Measurements from ENCODE around the gene GMFB. TPM values are rescaled to one million over a fixed set of nuclear protein-coding genes. Genes with fewer than 3 reads are reported as not detected.

The GMFB gene
- total RNA-seq, 1 experiment from 2014 or later: 53.8 TPM

DNA sequence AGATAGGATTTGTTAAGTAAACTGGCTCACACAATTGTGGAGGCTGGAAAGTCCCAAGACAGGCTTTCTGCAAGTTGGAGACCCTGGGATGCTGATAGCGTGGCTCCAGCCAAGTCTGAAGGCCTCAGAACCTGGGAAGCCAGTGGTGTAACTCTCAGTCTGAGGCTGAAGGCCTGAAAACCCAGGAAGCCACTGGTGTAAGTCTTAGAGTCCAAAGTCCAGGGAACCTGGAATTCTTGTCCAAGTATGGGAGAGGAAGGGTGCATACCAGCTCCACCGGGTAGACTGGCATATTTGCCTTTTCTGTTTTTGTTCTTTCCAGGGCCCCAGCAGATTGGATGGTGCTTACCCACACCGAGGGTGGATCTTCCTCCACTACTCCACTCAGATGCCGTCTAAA lies 18.1 kb downstream of the GMFB start:
- ATAC-seq (no peak), DNase-seq (ENCODE audit: low read depth, low spot score) (no peak)
- no peak overlapping the region for H3K27ac ChIP-seq (ENCODE audit: low read depth, low read length)
- ChIA-PET RAD21 (ENCODE audit: low non-redundant PET in 1 of 2, low total read pairs in 2 of 2, uncharacterized antibody in 2 of 2, unreplicated experiment in 2 of 2) (no interaction called here), POLR2A (no interaction called here), CTCF (no interaction called here)
- no peak for TF ChIP-seq EZH2phosphoT487 (IDR thresholded peaks at IDR 0.05; ENCODE audit: borderline replicate concordance)
- TF ChIP-seq ZFX (IDR thresholded peaks at IDR 0.05): no peak
- TF ChIP-seq POLR2AphosphoS5 (IDR thresholded peaks at IDR 0.05; ENCODE audit: low read depth, low read length): no peak
- TF ChIP-seq CBX3 (IDR thresholded peaks at IDR 0.05; ENCODE audit: low read depth): no peak
- TF ChIP-seq, protein P1, sequence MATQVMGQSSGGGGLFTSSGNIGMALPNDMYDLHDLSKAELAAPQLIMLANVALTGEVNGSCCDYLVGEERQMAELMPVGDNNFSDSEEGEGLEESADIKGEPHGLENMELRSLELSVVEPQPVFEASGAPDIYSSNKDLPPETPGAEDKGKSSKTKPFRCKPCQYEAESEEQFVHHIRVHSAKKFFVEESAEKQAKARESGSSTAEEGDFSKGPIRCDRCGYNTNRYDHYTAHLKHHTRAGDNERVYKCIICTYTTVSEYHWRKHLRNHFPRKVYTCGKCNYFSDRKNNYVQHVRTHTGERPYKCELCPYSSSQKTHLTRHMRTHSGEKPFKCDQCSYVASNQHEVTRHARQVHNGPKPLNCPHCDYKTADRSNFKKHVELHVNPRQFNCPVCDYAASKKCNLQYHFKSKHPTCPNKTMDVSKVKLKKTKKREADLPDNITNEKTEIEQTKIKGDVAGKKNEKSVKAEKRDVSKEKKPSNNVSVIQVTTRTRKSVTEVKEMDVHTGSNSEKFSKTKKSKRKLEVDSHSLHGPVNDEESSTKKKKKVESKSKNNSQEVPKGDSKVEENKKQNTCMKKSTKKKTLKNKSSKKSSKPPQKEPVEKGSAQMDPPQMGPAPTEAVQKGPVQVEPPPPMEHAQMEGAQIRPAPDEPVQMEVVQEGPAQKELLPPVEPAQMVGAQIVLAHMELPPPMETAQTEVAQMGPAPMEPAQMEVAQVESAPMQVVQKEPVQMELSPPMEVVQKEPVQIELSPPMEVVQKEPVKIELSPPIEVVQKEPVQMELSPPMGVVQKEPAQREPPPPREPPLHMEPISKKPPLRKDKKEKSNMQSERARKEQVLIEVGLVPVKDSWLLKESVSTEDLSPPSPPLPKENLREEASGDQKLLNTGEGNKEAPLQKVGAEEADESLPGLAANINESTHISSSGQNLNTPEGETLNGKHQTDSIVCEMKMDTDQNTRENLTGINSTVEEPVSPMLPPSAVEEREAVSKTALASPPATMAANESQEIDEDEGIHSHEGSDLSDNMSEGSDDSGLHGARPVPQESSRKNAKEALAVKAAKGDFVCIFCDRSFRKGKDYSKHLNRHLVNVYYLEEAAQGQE (IDR thresholded peaks at IDR 0.05; ENCODE audit: low read depth): no peak
- TF ChIP-seq, protein P2, sequence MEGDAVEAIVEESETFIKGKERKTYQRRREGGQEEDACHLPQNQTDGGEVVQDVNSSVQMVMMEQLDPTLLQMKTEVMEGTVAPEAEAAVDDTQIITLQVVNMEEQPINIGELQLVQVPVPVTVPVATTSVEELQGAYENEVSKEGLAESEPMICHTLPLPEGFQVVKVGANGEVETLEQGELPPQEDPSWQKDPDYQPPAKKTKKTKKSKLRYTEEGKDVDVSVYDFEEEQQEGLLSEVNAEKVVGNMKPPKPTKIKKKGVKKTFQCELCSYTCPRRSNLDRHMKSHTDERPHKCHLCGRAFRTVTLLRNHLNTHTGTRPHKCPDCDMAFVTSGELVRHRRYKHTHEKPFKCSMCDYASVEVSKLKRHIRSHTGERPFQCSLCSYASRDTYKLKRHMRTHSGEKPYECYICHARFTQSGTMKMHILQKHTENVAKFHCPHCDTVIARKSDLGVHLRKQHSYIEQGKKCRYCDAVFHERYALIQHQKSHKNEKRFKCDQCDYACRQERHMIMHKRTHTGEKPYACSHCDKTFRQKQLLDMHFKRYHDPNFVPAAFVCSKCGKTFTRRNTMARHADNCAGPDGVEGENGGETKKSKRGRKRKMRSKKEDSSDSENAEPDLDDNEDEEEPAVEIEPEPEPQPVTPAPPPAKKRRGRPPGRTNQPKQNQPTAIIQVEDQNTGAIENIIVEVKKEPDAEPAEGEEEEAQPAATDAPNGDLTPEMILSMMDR (IDR thresholded peaks at IDR 0.05 in 2 of 3, conservative IDR thresholded peaks at IDR 0.05 in 1 of 3; ENCODE audit: borderline replicate concordance in 1 of 3, insufficient read depth in 1 of 3, low read depth in 2 of 3, low read length in 2 of 3): no peak
- TF ChIP-seq, protein P3, sequence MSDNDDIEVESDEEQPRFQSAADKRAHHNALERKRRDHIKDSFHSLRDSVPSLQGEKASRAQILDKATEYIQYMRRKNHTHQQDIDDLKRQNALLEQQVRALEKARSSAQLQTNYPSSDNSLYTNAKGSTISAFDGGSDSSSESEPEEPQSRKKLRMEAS (IDR thresholded peaks at IDR 0.05): no peak
- TF ChIP-seq, protein P4, sequence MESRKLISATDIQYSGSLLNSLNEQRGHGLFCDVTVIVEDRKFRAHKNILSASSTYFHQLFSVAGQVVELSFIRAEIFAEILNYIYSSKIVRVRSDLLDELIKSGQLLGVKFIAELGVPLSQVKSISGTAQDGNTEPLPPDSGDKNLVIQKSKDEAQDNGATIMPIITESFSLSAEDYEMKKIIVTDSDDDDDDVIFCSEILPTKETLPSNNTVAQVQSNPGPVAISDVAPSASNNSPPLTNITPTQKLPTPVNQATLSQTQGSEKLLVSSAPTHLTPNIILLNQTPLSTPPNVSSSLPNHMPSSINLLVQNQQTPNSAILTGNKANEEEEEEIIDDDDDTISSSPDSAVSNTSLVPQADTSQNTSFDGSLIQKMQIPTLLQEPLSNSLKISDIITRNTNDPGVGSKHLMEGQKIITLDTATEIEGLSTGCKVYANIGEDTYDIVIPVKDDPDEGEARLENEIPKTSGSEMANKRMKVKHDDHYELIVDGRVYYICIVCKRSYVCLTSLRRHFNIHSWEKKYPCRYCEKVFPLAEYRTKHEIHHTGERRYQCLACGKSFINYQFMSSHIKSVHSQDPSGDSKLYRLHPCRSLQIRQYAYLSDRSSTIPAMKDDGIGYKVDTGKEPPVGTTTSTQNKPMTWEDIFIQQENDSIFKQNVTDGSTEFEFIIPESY (IDR thresholded peaks at IDR 0.05; ENCODE audit: extremely low read depth, insufficient replicate concordance, low read length): no peak
- no peak for TF ChIP-seq CEBPB (IDR thresholded peaks at IDR 0.05; ENCODE audit: low read depth)
- TF ChIP-seq FOSL1 (IDR thresholded peaks at IDR 0.05; ENCODE audit: low read depth): no peak
- TF ChIP-seq POLR2A (IDR thresholded peaks at IDR 0.05; ENCODE audit: borderline replicate concordance, extremely low read depth, insufficient read depth, insufficient read length): no peak
- TF ChIP-seq EZH2 (IDR thresholded peaks at IDR 0.05): no peak
- no peak for TF ChIP-seq RAD21 (IDR thresholded peaks at IDR 0.05; ENCODE audit: low read depth)
- TF ChIP-seq SP1 (IDR thresholded peaks at IDR 0.05; ENCODE audit: low read depth): no peak
- no peak for TF ChIP-seq ELF1 (IDR thresholded peaks at IDR 0.05; ENCODE audit: borderline replicate concordance, low read depth)
- TF ChIP-seq YY1 (IDR thresholded peaks at IDR 0.05; ENCODE audit: extremely low read depth, insufficient replicate concordance, low read depth, low read length): no peak
- no peak for TF ChIP-seq JUND (IDR thresholded peaks at IDR 0.05)
- TF ChIP-seq SRF (IDR thresholded peaks at IDR 0.05; ENCODE audit: low read depth): no peak
- TF ChIP-seq TCF7L2 (IDR thresholded peaks at IDR 0.05; ENCODE audit: borderline replicate concordance, extremely low read depth, insufficient read depth, insufficient read length): no peak
- TF ChIP-seq ZNF274 (IDR thresholded peaks at IDR 0.05; ENCODE audit: low read depth, low read length): no peak
- no peaks in the 10 kb centered on the region for H3K9me2 ChIP-seq (ENCODE audit: insufficient read depth)
- no peak overlapping the region for H3K4me3 ChIP-seq (replicated peaks in 1 of 2; ENCODE audit: low read depth in 1 of 2, low read length in 2 of 2)
- no peak overlapping the region for H3K4me2 ChIP-seq (ENCODE audit: low read length)
- H3K4me1 ChIP-seq (ENCODE audit: control insufficient read depth in 1 of 2, insufficient read depth in 2 of 2, low read length in 2 of 2): peaks cover 0 to 6% of the 10 kb centered on the region in 2 experiments; a peak in 1 of 4 replicates
- H3K36me3 ChIP-seq (ENCODE audit: control insufficient read depth in 1 of 2, insufficient read depth in 2 of 2, low read length in 2 of 2): 0 out of 4 replicates have a peak, but pooled peaks cover 2 to 3% of the 10 kb centered on the region in 2 experiments
- H3K9ac ChIP-seq (ENCODE audit: low read length): no peak overlapping the region
- peaks cover 0 to 6% of the 10 kb centered on the region in 2 experiments; a peak in 2 of 4 replicates for H3K9me3 ChIP-seq (ENCODE audit: control insufficient read depth in 1 of 2, insufficient read depth in 1 of 2, low read depth in 1 of 2, low read length in 2 of 2)
- no peaks in the 10 kb centered on the region for H3K27me3 ChIP-seq (ENCODE audit: insufficient read depth, low read length)
- intact Hi-C loops (cut with micrococcal nuclease): no loop called here
- no peaks in the 10 kb centered on the region for H4K20me1 ChIP-seq (ENCODE audit: insufficient read depth)
- no TSS peak for BruUV-seq (replicated peaks)
- H2AFZ ChIP-seq (ENCODE audit: low read depth, low read length, poor library complexity, severe bottlenecking): no peak overlapping the region
- no peaks in the 10 kb centered on the region; the same call in 1 of the 2 replicates for H3K79me2 ChIP-seq (ENCODE audit: insufficient read depth, low read length)
